Measurements from ENCODE around the gene SOCS3. TPM values are rescaled to one million over a fixed set of nuclear protein-coding genes. Genes with fewer than 3 reads are reported as not detected.

The SOCS3 gene
- total and polyA plus RNA-seq, 4 experiments from 2014 or later = 7.5 to 220 (median 34.6) TPM

GRCh38 chr17:78396441-78397337, 36.8 kb upstream of the SOCS3 start:
- DNase-seq = no peak
- H3K4me1 Mint-ChIP-seq = peaks cover 13 to 32% (median 15%) of the 10 kb centered on the region in 4 donors
- Histone ChIP-seq H3K27me3 (ENCODE audit: insufficient read depth, low read length) (no peaks in the 10 kb centered on the region), H3K36me3 (ENCODE audit: insufficient read depth, low read length) (peaks cover 73% of the 10 kb centered on the region), H3K4me3 (ENCODE audit: low read length in 2 of 2) (no peak overlapping the region), H3K9me3 (ENCODE audit: control insufficient read depth in 1 of 2, low read length in 2 of 2) (no peaks in the 10 kb centered on the region), H3K4me1 (ENCODE audit: insufficient read depth, low read length) (no peaks in the 10 kb centered on the region), H3K27ac (ENCODE audit: low read depth, low read length) (no peak overlapping the region)
- no peaks in the 10 kb centered on the region for H3K9me3 Mint-ChIP-seq
- CTCF ChIA-PET (ENCODE audit: partially characterized antibody) = interaction anchor here (1.1 to 1.2 kb wide), 2 partner anchors 15 to 25 kb away, joined by 4 read pairs; no protein-coding TSS in a partner anchor
- no peaks in the 10 kb centered on the region for H3K27me3 Mint-ChIP-seq
- no peak overlapping the region for H3K27ac Mint-ChIP-seq
- H3K36me3 Mint-ChIP-seq = peaks cover 64 to 79% of the 10 kb centered on the region in 2 donors
- POLR2A ChIA-PET (ENCODE audit: partially characterized antibody) = interaction anchor here (1.2 to 1.5 kb wide), 2 partner anchors 12 to 37 kb away, joined by 3 to 5 read pairs; partner anchors contain the start of gene SOCS3
- intact Hi-C loops (cut with micrococcal nuclease) = no loop called here
- H3K4me3 Mint-ChIP-seq = no peak overlapping the region

- ChIA-PET CTCF (ENCODE audit: partially characterized antibody) (no interaction called here), POLR2A (ENCODE audit: partially characterized antibody) (no interaction called here)
- Histone ChIP-seq H3K4me1 (ENCODE audit: insufficient read depth, low read length) (peaks cover 6% of the 10 kb centered on the region), H3K27me3 (ENCODE audit: insufficient read depth, low read length) (no peaks in the 10 kb centered on the region), H3K4me3 (ENCODE audit: low read length in 2 of 2) (no peak overlapping the region), H3K27ac (ENCODE audit: low read depth, low read length) (no peak overlapping the region), H3K36me3 (ENCODE audit: insufficient read depth, low read length) (peaks cover 61% of the 10 kb centered on the region), H3K9me3 (ENCODE audit: control insufficient read depth in 1 of 2, low read length in 2 of 2) (no peaks in the 10 kb centered on the region)
- no peak for DNase-seq
- no peak overlapping the region for H3K4me3 Mint-ChIP-seq
- H3K9me3 Mint-ChIP-seq = no peaks in the 10 kb centered on the region
- H3K36me3 Mint-ChIP-seq = peaks cover 58 to 73% of the 10 kb centered on the region in 2 donors
- intact Hi-C loops (cut with micrococcal nuclease) = no loop called here
- peaks cover 17 to 43% (median 20%) of the 10 kb centered on the region in 4 donors for H3K4me1 Mint-ChIP-seq
- no peaks in the 10 kb centered on the region for H3K27me3 Mint-ChIP-seq
- peak overlapping the region in 2 of 7 donors; percentile 51 to 55 for H3K27ac Mint-ChIP-seq
Measured at GRCh38 chr17:78395155-78395554, 35.3 kb upstream of the SOCS3 start.

- no peak for DNase-seq
- Histone ChIP-seq H3K4me3 (ENCODE audit: low read length in 2 of 2) (no peak overlapping the region), H3K36me3 (ENCODE audit: insufficient read depth, low read length) (peaks cover 52% of the 10 kb centered on the region), H3K9me3 (ENCODE audit: control insufficient read depth in 1 of 2, low read length in 2 of 2) (no peaks in the 10 kb centered on the region), H3K27ac (ENCODE audit: low read depth, low read length) (no peak overlapping the region), H3K4me1 (ENCODE audit: insufficient read depth, low read length) (peaks cover 11% of the 10 kb centered on the region), H3K27me3 (ENCODE audit: insufficient read depth, low read length) (no peaks in the 10 kb centered on the region)
- H3K4me1 Mint-ChIP-seq = peaks cover 18 to 52% (median 24%) of the 10 kb centered on the region in 4 donors
- ChIA-PET POLR2A (ENCODE audit: partially characterized antibody) (no interaction called here), CTCF (ENCODE audit: partially characterized antibody) (interaction anchor here (0.7 kb wide), 1 partner anchor 103 kb away, joined by 4 read pairs; no protein-coding TSS in a partner anchor)
- H3K9me3 Mint-ChIP-seq = no peaks in the 10 kb centered on the region
- H3K27me3 Mint-ChIP-seq = no peaks in the 10 kb centered on the region
- intact Hi-C loops (cut with micrococcal nuclease) = no loop called here
- peaks cover 52 to 65% of the 10 kb centered on the region in 2 donors for H3K36me3 Mint-ChIP-seq
- H3K4me3 Mint-ChIP-seq = no peak overlapping the region
- H3K27ac Mint-ChIP-seq = peak overlapping the region in 1 of 7 donors; percentile 31
Measured at GRCh38 chr17:78394209-78394608, 34.3 kb upstream of the SOCS3 start.

GRCh38 chr17:78393575-78393974, 33.7 kb upstream of the SOCS3 start:
- ChIA-PET POLR2A (ENCODE audit: partially characterized antibody) (no interaction called here), CTCF (ENCODE audit: partially characterized antibody) (no interaction called here)
- peak overlapping the region in 1 of 7 donors; percentile 8 for H3K27ac Mint-ChIP-seq
- Histone ChIP-seq H3K4me3 (ENCODE audit: low read length in 2 of 2) (no peak overlapping the region), H3K9me3 (ENCODE audit: control insufficient read depth in 1 of 2, low read length in 2 of 2) (no peaks in the 10 kb centered on the region), H3K36me3 (ENCODE audit: insufficient read depth, low read length) (peaks cover 45% of the 10 kb centered on the region), H3K27ac (ENCODE audit: low read depth, low read length) (no peak overlapping the region), H3K27me3 (ENCODE audit: insufficient read depth, low read length) (no peaks in the 10 kb centered on the region), H3K4me1 (ENCODE audit: insufficient read depth, low read length) (peaks cover 17% of the 10 kb centered on the region)
- DNase-seq = no peak
- intact Hi-C loops (cut with micrococcal nuclease) = no loop called here
- no peaks in the 10 kb centered on the region for H3K9me3 Mint-ChIP-seq
- peaks cover 20 to 58% (median 27%) of the 10 kb centered on the region in 4 donors for H3K4me1 Mint-ChIP-seq
- no peaks in the 10 kb centered on the region for H3K27me3 Mint-ChIP-seq
- no peak overlapping the region for H3K4me3 Mint-ChIP-seq
- H3K36me3 Mint-ChIP-seq = peaks cover 45 to 61% of the 10 kb centered on the region in 2 donors

DNA sequence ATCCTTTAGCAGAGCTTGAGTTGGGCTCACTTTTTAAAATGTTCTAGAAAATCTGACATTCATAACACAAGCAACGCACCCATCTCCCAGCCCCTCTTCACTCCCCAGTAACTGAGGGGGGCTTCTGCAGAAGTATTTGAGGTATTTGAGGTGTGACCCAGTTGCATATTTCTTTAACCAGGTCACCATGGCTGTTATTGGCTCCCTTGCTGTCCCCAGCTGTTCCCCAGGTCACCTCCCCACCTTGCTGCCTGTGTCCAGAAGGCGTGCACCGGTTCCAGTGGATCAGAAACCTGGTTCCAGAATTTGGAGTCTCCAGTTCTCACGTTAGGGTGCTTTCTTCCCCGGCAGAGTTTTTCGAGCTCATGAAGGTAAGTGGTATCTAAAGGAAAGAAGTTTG, 32.4 kb upstream of the SOCS3 start:
- ChIA-PET CTCF (ENCODE audit: partially characterized antibody) (interaction anchor here (1.1 to 2.4 kb wide), 3 partner anchors 9 to 29 kb away, joined by 3 to 11 read pairs (median 3); no protein-coding TSS in a partner anchor), POLR2A (ENCODE audit: partially characterized antibody) (interaction anchor here (0.9 kb wide), 1 partner anchor 20 kb away, joined by 3 read pairs; no protein-coding TSS in a partner anchor)
- Mint-ChIP-seq H3K4me1 (peaks cover 27 to 70% (median 36%) of the 10 kb centered on the region in 4 donors), H3K36me3 (peaks cover 37 to 52% of the 10 kb centered on the region in 2 donors), H3K27ac (peak overlapping the region in 2 of 7 donors; percentile 22 to 37), H3K27me3 (no peaks in the 10 kb centered on the region), H3K4me3 (no peak overlapping the region), H3K9me3 (no peaks in the 10 kb centered on the region)
- H3K4me1 ChIP-seq (ENCODE audit: insufficient read depth, low read length) = peaks cover 28% of the 10 kb centered on the region
- H3K9me3 ChIP-seq (ENCODE audit: control insufficient read depth in 1 of 2, low read length in 2 of 2) = no peaks in the 10 kb centered on the region
- intact Hi-C loops (cut with micrococcal nuclease) = no loop called here
- no peaks in the 10 kb centered on the region for H3K27me3 ChIP-seq (ENCODE audit: insufficient read depth, low read length)
- no peak overlapping the region for H3K4me3 ChIP-seq (ENCODE audit: low read length in 2 of 2)
- H3K36me3 ChIP-seq (ENCODE audit: insufficient read depth, low read length) = peaks cover 34% of the 10 kb centered on the region
- no peak overlapping the region for H3K27ac ChIP-seq (ENCODE audit: low read depth, low read length)
- DNase-seq = no peak

- peaks cover 28 to 74% (median 39%) of the 10 kb centered on the region in 4 donors for H3K4me1 Mint-ChIP-seq
- POLR2A ChIA-PET (ENCODE audit: partially characterized antibody) = interaction anchor here (0.9 to 1.0 kb wide), 3 partner anchors 9 to 20 kb away, joined by 3 to 4 read pairs (median 3); partner anchors contain the start of gene PGS1
- H3K9me3 Mint-ChIP-seq = no peaks in the 10 kb centered on the region
- CTCF ChIA-PET (ENCODE audit: partially characterized antibody) = interaction anchor here (0.7 to 2.4 kb wide), 4 partner anchors 10 to 30 kb away, joined by 3 to 11 read pairs (median 3); no protein-coding TSS in a partner anchor
- no peaks in the 10 kb centered on the region for H3K27me3 Mint-ChIP-seq
- H3K4me3 Mint-ChIP-seq = no peak overlapping the region
- H3K27ac Mint-ChIP-seq = peak overlapping the region in 1 of 7 donors; percentile 30
- no peaks in the 10 kb centered on the region for H3K27me3 ChIP-seq (ENCODE audit: insufficient read depth, low read length)
- peaks cover 32 to 48% of the 10 kb centered on the region in 2 donors for H3K36me3 Mint-ChIP-seq
- H3K27ac ChIP-seq (ENCODE audit: low read depth, low read length) = no peak overlapping the region
- no peak for DNase-seq
- no peak overlapping the region for H3K4me3 ChIP-seq (ENCODE audit: low read length in 2 of 2)
- peaks cover 31% of the 10 kb centered on the region for H3K4me1 ChIP-seq (ENCODE audit: insufficient read depth, low read length)
- H3K9me3 ChIP-seq (ENCODE audit: control insufficient read depth in 1 of 2, low read length in 2 of 2) = no peaks in the 10 kb centered on the region
- intact Hi-C loops (cut with micrococcal nuclease) = no loop called here
- H3K36me3 ChIP-seq (ENCODE audit: insufficient read depth, low read length) = peaks cover 30% of the 10 kb centered on the region
Measured at GRCh38 chr17:78391843-78392242, 32.0 kb upstream of the SOCS3 start.

GRCh38 chr17:78391051-78391431, 31.2 kb upstream of the SOCS3 start:
- ChIA-PET CTCF (ENCODE audit: partially characterized antibody) (interaction anchor here (0.7 to 2.4 kb wide), 3 partner anchors 24 to 31 kb away, joined by 3 to 11 read pairs (median 3); no protein-coding TSS in a partner anchor), POLR2A (ENCODE audit: partially characterized antibody) (interaction anchor here (1.0 kb wide), 2 partner anchors 8 to 13 kb away, joined by 3 to 4 read pairs; partner anchors contain the start of gene PGS1)
- H3K4me1 Mint-ChIP-seq = peaks cover 36 to 76% (median 47%) of the 10 kb centered on the region in 4 donors
- no peaks in the 10 kb centered on the region for H3K9me3 Mint-ChIP-seq
- Histone ChIP-seq H3K4me1 (ENCODE audit: insufficient read depth, low read length) (peaks cover 39% of the 10 kb centered on the region), H3K4me3 (ENCODE audit: low read length in 2 of 2) (no peak overlapping the region), H3K36me3 (ENCODE audit: insufficient read depth, low read length) (peaks cover 22% of the 10 kb centered on the region), H3K27ac (ENCODE audit: low read depth, low read length) (no peak overlapping the region), H3K9me3 (ENCODE audit: control insufficient read depth in 1 of 2, low read length in 2 of 2) (no peaks in the 10 kb centered on the region), H3K27me3 (ENCODE audit: insufficient read depth, low read length) (no peaks in the 10 kb centered on the region)
- H3K27ac Mint-ChIP-seq = peak overlapping the region in 2 of 7 donors; percentile 57 to 60
- H3K4me3 Mint-ChIP-seq = no peak overlapping the region
- H3K36me3 Mint-ChIP-seq = peaks cover 24 to 44% of the 10 kb centered on the region in 2 donors
- intact Hi-C loops (cut with micrococcal nuclease) = no loop called here
- no peaks in the 10 kb centered on the region for H3K27me3 Mint-ChIP-seq
- DNase-seq = no peak
